Activated B cell treated with CpG ODN at 0.5 μM for 24 hours (primary cell): Measurements from ENCODE around the gene ADPRH. TPM values are rescaled to one million over a fixed set of nuclear protein-coding genes. Genes with fewer than 3 reads are reported as not detected.

ENCODE experiments used
- ATAC-seq: fragments of 200-7000 bp; cut with Tn5 transposase; one replicate; pipeline ENCODE4 v1.10.0; 2021; ENCODE audit warnings: low read depth, mild to moderate bottlenecking, moderate library complexity
- CTCF ChIA-PET: fragments of 350-600 bp; sonication (Branson Sonifier 250); formaldehyde crosslinking; loops from one replicate; lab custom pipeline; 2021; ENCODE audit warnings: antibody characterized with exemption; lab: Charles Lee
- POLR2A ChIA-PET: fragments of 350-600 bp; sonication (Branson Sonifier 250); formaldehyde crosslinking; loops from one replicate; lab custom pipeline; 2021; ENCODE audit warnings: antibody characterized with exemption; lab: Charles Lee
- DNase-seq: peaks from one replicate; pipeline ENCODE4 v3.0.0; 2022
- H3K27ac Mint-ChIP-seq: one replicate; pipeline ENCODE4 v1.8.0; 2020; ENCODE audit warnings: mixed read lengths
- H3K27me3 Mint-ChIP-seq: one replicate; pipeline ENCODE4 v1.8.0; 2021; ENCODE audit warnings: mixed read lengths
- H3K36me3 Mint-ChIP-seq: one replicate; pipeline ENCODE4 v1.8.0; 2021; ENCODE audit warnings: low read depth, mixed read lengths
- H3K4me1 Mint-ChIP-seq: one replicate; pipeline ENCODE4 v1.8.0; 2021; ENCODE audit warnings: mixed read lengths
- H3K4me3 Mint-ChIP-seq: one replicate; pipeline ENCODE4 v1.8.0; 2020; ENCODE audit warnings: mild to moderate bottlenecking, mixed read lengths
- H3K9me3 Mint-ChIP-seq: one replicate; pipeline ENCODE4 v1.8.0; 2020; ENCODE audit warnings: mixed read lengths
- CTCF ChIP-seq: fragments of 200-600 bp; IDR thresholded peaks from one replicate; pipeline ENCODE4 v1.8.0; 2022; ENCODE audit warnings: antibody characterized with exemption, mild to moderate bottlenecking
- intact Hi-C: fragments of 100-400 bp; cut with micrococcal nuclease; formaldehyde crosslinking; loops from one replicate; pipeline ENCODE4 v1.15.1; 2024
- total RNA-seq: library from RNA; stranded (reverse); gene quantifications from 2 replicates; pipeline ENCODE4 v1.2.3, GENCODE V29; 2022

Gene ADPRH
- total RNA-seq, 1 donor from 2014 or later, result 41.2 TPM

- Mint-ChIP-seq H3K4me1 (peaks cover 47% of the 10 kb centered on the region), H3K4me3 (no peak overlapping the region)
- CTCF ChIA-PET, result interaction anchor here (1.1 to 2.1 kb wide), 4 partner anchors 10 to 77 kb away, joined by 4 to 8 read pairs (median 5); partner anchors contain the start of gene COX17
Measured at GRCh38 chr3:119599558-119600174, 20.4 kb downstream of the ADPRH start.

GRCh38 chr3:119600732-119601131 is 21.4 kb downstream of the ADPRH start:
- intact Hi-C loops, result loop anchor here (1.0 to 2.0 kb wide), 3 partner anchors 18 to 81 kb away; partner anchors contain the start of gene COX17
- H3K36me3 Mint-ChIP-seq, result no peaks in the 10 kb centered on the region
- no peak overlapping the region for H3K4me3 Mint-ChIP-seq
- H3K27ac Mint-ChIP-seq, result no peak overlapping the region
- no peaks in the 10 kb centered on the region for H3K27me3 Mint-ChIP-seq
- CTCF ChIA-PET, result interaction anchor here (0.7 to 2.1 kb wide), 8 partner anchors 9 to 80 kb away, joined by 3 to 17 read pairs (median 5); partner anchors contain the start of gene COX17
- peak; percentile 87 for ATAC-seq
- H3K4me1 Mint-ChIP-seq, result peaks cover 46% of the 10 kb centered on the region
- no peak for TF ChIP-seq CTCF
- no peak for DNase-seq
- POLR2A ChIA-PET, result interaction anchor here (1.0 to 1.2 kb wide), 4 partner anchors 8 to 76 kb away, joined by 3 to 11 read pairs (median 4); partner anchors contain the start of gene COX17
- no peaks in the 10 kb centered on the region for H3K9me3 Mint-ChIP-seq

More at GRCh38 chr3:119599558-119600174, 20.4 kb downstream of the ADPRH start:
- POLR2A ChIA-PET, result interaction anchor here (0.7 to 1.4 kb wide), 6 partner anchors 15 to 77 kb away, joined by 3 to 7 read pairs (median 3); no protein-coding TSS in a partner anchor
- H3K27ac Mint-ChIP-seq, result no peak overlapping the region
- intact Hi-C loops, result loop anchor here (1.0 to 2.0 kb wide), 3 partner anchors 19 to 82 kb away; partner anchors contain the start of gene COX17
- H3K27me3 Mint-ChIP-seq, result no peaks in the 10 kb centered on the region
- no peaks in the 10 kb centered on the region for H3K9me3 Mint-ChIP-seq
- no peak for ATAC-seq
- H3K36me3 Mint-ChIP-seq, result no peaks in the 10 kb centered on the region
- no peak for TF ChIP-seq CTCF
- DNase-seq, result no peak

DNA sequence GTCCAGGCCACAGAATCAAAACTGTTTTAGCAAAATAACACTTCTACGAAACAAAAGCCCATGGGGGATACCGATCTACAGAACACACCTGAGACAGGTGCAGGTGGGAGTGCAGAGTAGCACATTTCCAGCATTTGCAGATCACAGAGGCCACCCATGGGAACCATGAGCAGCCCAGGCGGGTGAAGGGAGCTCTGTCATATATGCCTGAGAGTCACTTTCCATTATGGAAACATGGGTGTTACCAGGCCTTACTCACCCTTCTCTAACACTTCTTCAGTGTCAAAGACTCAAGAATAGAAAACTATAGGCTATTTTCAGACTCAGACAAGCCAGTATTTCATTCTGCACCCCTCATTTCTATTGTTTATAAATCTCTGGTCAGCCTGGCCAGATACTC is 21.9 kb downstream of the ADPRH start:
- Mint-ChIP-seq H3K9me3 (no peaks in the 10 kb centered on the region), H3K4me1 (peaks cover 42% of the 10 kb centered on the region), H3K36me3 (no peaks in the 10 kb centered on the region), H3K27me3 (no peaks in the 10 kb centered on the region), H3K27ac (no peak overlapping the region), H3K4me3 (no peak overlapping the region)
- no peak for TF ChIP-seq CTCF
- ChIA-PET CTCF (interaction anchor here (1.1 to 2.1 kb wide), 5 partner anchors 10 to 79 kb away, joined by 3 to 17 read pairs (median 6); partner anchors contain the start of gene COX17), POLR2A (interaction anchor here (0.6 to 1.2 kb wide), 5 partner anchors 8 to 76 kb away, joined by 3 to 11 read pairs (median 3); partner anchors contain the start of gene COX17)
- no peak for ATAC-seq
- no peak for DNase-seq
- intact Hi-C loops, result loop anchor here (2.0 kb wide), 1 partner anchor 18 kb away; no protein-coding TSS in a partner anchor

- H3K4me3 Mint-ChIP-seq, result no peak overlapping the region
- H3K4me1 Mint-ChIP-seq, result peaks cover 29% of the 10 kb centered on the region
- no peaks in the 10 kb centered on the region for H3K36me3 Mint-ChIP-seq
- TF ChIP-seq CTCF, result no peak
- intact Hi-C loops, result no loop called here
- ChIA-PET POLR2A (interaction anchor here (0.5 kb wide), 1 partner anchor 12 kb away, joined by 5 read pairs; no protein-coding TSS in a partner anchor), CTCF (interaction anchor here (1.4 kb wide), 1 partner anchor 78 kb away, joined by 4 read pairs; no protein-coding TSS in a partner anchor)
- ATAC-seq (no peak), DNase-seq (no peak)
- H3K9me3 Mint-ChIP-seq, result no peaks in the 10 kb centered on the region
- H3K27ac Mint-ChIP-seq, result no peak overlapping the region
- no peaks in the 10 kb centered on the region for H3K27me3 Mint-ChIP-seq
Measured at GRCh38 chr3:119602676-119603075, 23.4 kb downstream of the ADPRH start.

- Mint-ChIP-seq H3K27me3 (no peaks in the 10 kb centered on the region), H3K4me1 (peaks cover 10% of the 10 kb centered on the region), H3K9me3 (no peaks in the 10 kb centered on the region), H3K4me3 (no peak overlapping the region), H3K36me3 (no peaks in the 10 kb centered on the region), H3K27ac (no peak overlapping the region)
- TF ChIP-seq CTCF, result no peak
- intact Hi-C loops, result no loop called here
- DNase-seq (no peak), ATAC-seq (no peak)
- CTCF ChIA-PET, result no interaction called here
- POLR2A ChIA-PET, result no interaction called here
Measured at GRCh38 chr3:119604878-119605277, 25.6 kb downstream of the ADPRH start.
